Hematopoietic multipotent progenitor cell treated with erythropoietin and hydrocortisone succinate and interleukin-3 and kit ligand, for 17 days (in vitro differentiated cells): ENCODE data around the gene CSTPP1.
"Not testable (repeated sequence)": the region's sequence is repeated elsewhere in the genome, so short reads cannot be mapped to it uniquely, and the experiment has no call there.

Experiments
- DNase-seq: peaks from one replicate; pipeline ENCODE4 v3.0.0-alpha.2; 2015; ENCODE audit warnings: low spot score

Gene CSTPP1

DNA sequence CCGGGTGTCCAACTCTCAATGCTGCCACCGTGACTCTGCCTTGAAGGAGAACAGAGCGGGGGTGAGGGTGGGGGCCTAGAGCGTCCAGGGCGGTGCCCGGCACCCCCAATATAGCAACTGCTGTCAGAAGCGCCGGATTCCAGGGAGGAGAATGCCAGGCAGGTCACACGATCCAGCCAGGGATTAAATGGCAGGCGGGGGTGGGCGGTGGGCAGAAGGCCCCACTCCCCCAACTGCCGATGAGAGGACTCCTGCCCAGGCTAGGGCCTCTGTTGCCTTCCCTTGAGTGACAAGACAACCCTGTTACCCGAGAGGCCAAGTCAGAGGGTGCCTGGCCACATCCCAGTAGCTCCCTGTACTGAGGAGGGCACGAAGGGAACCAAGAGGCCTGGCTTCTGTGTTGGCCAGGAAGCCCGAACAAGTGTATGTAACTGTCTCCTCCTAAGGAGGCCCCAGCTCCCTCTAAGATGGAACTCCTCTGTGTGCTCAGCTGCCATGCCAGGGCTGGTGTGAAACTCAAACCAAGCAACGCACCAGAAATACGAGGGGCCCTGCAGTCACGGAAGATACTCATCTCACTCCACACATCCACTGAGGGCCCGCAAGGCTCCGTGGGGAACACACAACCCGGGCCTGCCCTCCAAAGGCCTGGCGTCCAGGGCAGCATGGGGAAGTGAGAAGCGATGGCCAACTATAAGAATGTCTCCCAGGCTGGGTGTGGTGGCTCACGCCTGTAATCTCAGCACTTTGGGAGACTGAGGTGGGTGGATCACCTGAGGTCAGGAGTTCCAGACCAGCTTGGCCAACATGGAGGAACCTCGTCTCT lies 246.7 kb downstream of the CSTPP1 start:
- no peak for DNase-seq

DNA sequence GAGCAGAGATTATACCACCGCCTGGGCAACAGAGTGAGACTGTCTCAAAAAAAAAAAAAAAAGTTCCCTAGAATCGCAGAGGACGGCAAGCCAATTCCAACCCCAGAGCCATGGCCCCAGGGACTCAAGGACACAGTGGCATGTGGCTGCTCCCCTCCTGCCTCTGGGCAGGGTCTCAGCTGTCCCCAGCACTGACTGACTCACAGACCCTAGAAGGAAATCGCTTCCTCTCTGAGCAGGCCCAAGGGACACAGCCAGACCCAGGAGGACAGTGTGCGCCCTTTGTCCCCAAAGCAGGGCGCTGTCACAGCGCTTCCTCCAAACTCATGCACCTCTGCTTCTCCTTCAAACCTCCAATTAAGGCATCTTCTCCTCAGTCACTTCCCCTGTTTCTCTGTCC lies 247.4 kb downstream of the CSTPP1 start:
- DNase-seq = no peak

GRCh38 chr11:47184711-47185304 lies 248.2 kb downstream of the CSTPP1 start:
- DNase-seq = no peak

DNA sequence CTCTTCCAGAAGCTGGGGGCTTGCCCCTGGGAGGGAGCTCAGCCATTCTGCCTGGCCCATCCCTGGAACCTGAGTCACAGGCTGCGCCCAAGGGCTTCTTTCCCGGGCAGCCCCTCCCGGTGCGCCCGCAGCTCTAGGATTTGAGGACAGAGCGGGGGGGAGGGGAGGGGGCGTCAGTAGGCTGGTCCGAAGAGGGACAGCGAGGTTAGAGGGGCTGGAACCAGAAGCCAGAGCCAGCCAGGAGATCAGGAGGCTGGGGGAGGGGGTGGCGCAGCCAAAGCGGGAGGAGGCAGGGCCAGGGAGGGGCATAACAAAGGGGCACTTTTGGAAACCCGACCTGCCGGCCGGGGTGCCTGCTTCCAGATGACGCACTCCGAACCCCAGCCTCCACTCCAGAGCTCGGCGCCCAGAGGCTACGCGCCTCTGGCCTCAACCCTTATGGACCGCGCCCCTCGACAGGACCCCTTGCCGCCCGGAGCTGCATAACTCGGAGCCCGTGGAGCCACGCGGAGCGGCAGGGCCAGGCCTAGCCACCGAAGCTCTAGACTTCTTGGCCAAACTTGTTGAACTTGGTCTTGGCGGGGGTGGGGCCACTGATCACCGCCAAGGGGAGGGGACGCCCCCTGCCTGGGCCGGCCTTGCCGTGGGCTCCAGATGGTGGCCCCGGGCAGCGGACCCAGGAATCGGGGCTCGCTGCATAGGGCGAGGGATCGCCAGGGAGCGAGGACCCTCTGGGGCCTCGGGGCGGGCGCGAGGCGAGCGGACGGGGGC lies 248.9 kb downstream of the CSTPP1 start:
- no peak for DNase-seq

DNA sequence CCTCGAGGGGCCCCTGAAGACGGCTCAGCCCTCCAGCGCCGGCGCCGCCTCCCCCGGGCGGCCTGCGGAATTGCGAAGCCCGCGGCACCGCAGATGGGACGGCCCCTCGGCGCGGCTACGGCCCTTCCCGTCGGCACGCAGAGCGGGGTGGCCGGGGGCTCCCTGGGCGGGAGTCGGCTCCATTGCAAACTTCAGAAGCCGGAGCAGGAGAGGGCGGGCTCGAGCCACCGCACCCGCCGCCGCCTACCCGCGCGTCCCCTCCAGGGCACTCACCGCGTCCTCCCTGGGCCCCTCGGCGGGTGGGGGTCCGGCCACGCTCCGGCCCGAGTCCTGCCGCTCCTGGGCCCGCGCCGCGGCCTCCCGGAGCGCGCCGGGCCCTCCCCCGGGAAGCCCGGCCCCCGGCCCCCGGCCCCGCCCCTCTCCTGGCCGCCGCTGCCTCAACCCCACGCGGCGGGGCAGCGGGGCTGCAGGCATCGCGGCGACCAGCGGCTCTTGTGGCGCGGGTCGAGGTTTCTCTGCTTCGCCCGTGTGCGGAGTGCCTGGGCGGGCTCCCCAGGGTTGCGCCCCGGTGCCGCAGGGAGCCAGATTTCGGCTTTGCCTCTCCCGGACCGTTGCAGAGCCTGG lies 249.6 kb downstream of the CSTPP1 start, which contains the start of gene PACSIN3:
Gene PACSIN3 (minus strand): TSS at position 359 of the 624 bp plus-strand sequence. CDS start 3,707 bp downstream, outside the sequence.
- DNase-seq = no peak

DNA sequence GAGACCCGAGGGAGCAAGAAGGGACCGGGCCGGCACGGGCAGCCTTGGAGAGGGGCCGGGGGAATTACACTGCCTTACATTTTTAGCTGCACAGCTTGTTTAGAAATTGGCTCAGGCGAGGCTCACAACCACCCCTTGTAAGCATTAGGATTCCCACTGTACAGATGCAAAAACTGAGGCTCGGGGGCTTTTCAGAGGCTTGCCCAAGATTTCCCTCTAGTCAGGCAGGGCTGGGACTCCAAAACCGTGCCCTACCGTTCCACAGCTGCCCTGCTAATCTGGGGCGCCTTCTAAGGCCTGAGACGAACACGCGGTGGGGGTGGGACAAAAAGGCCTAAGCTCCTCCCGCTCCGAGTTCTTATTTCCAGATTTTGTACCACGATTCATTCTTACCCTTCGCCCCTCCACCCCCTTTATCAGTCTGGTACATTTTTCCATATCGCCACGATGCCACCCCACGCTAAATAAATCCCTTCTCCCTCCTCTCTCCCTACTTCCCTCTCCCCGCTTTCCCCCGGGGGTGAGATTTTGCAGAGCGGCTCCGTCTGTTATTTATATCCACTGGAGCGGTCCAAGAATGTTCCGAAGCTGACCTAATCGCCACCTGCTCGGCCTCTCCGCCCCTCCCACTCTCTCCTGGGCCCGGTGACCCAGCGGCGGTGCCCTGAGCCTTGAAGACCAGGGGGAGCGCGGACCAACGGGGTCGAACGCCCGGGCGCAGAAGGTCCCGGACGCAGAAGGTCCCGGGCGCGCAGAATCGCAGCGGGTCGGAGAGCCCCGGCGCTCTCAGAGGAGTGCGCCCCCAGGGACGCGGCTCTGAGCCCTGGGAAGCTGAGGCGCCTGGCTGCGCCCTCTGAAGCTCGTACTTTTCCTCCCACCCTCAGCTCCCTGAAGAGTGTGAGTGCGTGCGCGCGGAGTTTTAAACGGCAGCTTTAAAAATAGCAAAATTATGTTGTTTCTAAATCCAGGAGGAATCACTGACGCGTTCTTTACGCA lies 250.4 kb downstream of the CSTPP1 start:
- no peak for DNase-seq

GRCh38 chr11:47187723-47188122 lies 251.2 kb downstream of the CSTPP1 start:
- DNase-seq = no peak

GRCh38 chr11:47188259-47188658 lies 251.7 kb downstream of the CSTPP1 start:
- no peak for DNase-seq

DNA sequence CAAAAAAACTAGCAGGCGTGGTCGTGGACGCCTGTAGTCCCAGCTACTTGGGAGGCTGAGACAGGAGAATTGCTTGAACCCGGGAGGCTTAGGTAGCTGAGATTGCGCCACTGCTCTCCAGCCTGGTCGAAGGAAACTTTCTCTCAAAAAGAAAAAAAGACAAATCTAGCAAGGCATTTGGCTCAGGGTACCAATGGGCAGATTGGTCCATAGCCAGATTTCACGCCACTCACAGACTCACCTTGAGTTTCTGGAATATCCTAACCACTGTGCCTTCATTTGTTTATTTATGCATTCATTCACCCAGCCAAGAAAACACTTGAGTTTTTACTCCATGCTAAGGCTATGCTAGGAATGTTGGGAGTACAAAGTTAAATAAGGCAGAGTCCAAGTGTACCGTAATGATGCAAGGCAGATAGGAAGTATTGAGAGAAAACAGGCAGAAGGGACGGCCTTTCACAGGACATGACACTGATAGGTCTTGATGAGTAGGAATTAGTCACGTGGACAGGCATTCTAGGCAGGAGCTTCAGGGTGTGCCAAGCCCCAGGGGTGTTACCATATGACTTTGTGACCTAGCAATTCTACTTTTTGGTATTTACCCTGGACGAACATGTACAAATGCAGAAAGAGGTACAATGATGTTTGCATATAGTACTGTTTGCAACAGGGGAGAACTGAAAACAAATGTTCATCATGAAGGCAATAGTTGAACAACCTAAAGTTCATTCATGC lies 252.7 kb downstream of the CSTPP1 start:
- no peak for DNase-seq

DNA sequence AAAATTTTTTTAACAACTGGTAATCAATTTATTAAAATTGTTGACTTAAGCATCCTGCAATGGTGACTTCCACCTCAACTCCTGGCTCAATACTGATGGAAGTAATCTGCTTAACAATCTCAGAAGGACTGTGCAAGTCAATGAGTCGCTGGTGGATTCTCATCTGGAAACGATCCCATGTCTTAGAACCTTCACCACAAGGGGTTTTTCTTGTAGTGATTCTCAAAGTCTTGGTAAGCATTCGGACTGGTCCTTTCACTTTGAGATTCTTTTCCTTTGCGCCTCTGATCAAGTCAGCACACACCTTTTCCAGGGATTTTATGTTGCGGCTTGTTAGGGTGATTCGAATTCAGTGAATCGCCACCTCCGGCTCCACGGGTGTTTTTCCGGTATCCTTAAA lies 254.6 kb downstream of the CSTPP1 start:
- DNase-seq = not testable (repeated sequence)

DNA sequence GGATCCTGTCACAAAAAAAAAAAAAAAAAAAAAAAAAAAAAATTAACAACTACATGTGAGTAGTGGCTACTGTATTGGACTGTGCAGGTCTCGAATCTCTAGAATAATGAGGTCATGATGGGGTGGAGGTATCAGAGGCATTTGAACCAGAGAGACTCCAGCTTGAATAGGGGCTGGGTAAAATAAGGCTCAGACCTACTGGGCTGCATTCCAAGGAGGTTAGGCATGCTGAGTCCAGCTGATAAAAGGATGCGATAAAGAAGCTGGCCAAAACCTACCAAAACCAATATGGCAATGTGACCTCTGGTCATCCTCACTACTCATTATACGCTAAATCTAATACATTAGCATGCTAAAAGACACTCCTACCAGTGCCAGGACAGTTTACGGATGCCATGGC lies 255.6 kb downstream of the CSTPP1 start:
- DNase-seq = no peak

- not testable (repeated sequence) for DNase-seq
Observed at GRCh38 chr11:47198161-47198560, 261.6 kb downstream of the CSTPP1 start.

DNA sequence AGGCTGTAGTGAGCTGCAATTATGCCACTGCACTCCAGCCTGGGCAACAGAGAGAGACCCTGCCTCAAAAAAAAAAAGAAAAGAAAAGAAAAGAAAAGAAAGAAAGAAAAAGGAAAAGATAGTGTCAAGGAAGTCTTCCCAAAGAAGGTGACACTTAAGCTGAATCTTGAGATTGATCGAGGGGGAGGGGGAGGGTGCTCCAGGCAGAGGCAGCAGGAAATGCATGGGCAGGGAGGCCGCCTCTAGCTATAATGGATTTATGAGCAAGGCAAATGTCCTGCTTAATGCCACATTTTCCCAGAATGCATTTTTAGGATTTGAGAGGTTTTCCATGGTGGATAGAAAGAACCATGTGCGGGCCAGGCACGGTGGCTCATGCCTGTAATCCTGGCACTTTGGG lies 264.5 kb downstream of the CSTPP1 start:
- no peak for DNase-seq

DNA sequence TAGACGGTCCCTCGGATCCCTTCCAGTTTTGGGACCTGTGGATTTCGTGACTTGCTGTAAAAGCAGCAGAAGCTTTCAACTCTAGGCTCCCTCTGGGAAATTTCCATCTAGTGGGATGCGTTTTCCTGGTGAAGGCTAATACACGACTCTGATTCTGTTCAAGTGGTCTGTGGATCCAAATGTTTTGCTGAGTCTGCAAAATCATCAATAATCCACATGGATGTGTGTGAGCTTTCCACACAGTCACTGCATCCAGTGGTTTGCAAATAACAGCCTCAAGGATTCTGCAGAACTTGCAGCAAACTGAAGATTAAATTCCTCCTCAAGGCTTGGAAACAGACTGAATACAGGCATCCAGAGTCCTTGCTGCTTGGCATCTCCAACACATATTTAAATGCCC lies 266.0 kb downstream of the CSTPP1 start:
- DNase-seq = no peak

GRCh38 chr11:47204637-47204989 lies 268.1 kb downstream of the CSTPP1 start:
- no peak for DNase-seq

DNA sequence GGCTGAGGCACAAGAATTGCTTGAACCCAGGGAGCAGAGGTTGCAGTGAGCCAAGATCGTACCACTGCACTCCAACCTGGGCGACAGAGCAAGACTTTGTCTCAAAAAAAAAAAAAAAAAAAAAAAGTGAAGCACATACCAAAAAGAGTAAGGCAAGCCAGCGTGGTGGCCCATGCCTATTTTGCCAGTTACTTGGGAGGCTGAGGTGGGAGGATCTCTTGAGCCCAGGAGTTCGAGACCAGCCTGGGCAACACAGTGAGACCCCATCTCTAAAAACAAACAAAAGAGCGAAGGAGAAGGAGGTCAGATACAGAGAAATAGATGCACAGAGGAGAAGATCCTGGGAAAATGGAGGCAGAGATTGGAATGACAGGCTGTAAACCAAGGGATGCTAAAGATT lies 270.0 kb downstream of the CSTPP1 start:
- DNase-seq = not testable (repeated sequence)

DNA sequence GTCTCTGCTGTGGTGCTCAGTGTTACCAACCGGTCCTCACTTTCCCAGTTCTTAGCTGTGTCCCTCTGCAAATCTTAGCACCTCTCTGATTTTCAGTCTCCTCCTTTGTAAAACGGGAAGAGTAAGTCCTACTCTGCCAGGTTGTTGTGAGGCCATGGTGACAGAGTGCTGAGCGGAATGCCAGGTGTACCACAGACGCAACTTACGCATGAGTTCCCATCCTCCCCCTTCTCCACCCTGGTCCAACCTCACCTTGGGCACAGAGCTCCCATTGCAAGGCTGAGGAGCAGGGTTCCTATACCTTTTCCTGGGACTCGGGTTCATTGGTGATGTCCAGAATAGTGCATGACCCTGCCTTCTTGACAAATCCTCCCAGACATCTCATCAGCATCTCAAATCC lies 270.9 kb downstream of the CSTPP1 start:
- no peak for DNase-seq

DNA sequence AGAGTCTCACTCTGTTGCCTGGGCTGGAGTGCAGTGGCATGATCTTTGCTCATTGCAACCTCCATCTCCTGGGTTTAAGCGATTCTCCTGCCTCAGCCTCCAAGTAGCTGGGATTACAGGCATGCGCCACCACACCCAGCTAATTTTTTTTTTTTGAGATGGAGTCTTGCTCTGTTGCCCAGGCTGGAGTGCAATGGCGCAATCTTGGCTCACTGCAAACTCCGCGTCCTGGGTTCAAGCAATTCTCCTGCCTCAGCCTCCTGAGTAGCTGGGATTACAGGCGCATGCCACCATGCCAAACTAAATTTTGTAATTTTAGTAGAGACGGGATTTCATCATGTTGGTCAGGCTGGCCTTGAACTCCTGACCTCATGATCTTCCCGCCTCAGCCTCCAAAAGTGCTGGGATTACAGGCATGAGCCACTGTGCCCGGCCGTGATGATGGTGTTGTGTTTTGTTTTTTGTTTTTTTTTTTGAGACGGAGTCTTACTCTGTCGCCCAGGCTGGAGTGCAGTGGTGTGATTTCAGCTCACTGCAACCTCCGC lies 271.5 kb downstream of the CSTPP1 start:
- not testable (repeated sequence) for DNase-seq

DNA sequence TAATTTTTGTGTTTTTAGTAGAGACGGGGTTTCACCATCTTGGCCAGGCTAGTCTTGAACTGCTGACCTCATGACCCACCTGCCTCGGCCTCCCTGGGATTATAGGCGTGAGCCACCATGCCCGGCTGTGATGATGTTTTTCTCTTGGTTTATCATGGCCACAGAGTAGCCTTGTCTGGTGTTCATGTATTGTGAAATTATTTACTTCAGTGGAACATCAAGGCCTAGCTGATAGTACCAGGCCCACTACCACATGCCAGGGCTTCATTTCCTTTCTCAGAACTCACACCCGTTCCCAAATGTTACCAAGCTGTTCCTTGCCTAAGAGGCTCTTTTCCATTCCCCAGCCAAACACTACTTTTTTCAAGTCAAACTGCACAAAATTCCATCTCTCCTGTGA lies 272.1 kb downstream of the CSTPP1 start:
- no peak for DNase-seq
